Measurements from ENCODE around the gene MAGI1. TPM values are rescaled to one million over a fixed set of nuclear protein-coding genes. Genes with fewer than 3 reads are reported as not detected.
"Not testable (repeated sequence)": the region's sequence is repeated elsewhere in the genome, so short reads cannot be mapped to it uniquely, and the experiment has no call there.

Gene MAGI1
- total RNA-seq, 2 donors from 2014 or later: 37.5 to 51.6 TPM

DNA sequence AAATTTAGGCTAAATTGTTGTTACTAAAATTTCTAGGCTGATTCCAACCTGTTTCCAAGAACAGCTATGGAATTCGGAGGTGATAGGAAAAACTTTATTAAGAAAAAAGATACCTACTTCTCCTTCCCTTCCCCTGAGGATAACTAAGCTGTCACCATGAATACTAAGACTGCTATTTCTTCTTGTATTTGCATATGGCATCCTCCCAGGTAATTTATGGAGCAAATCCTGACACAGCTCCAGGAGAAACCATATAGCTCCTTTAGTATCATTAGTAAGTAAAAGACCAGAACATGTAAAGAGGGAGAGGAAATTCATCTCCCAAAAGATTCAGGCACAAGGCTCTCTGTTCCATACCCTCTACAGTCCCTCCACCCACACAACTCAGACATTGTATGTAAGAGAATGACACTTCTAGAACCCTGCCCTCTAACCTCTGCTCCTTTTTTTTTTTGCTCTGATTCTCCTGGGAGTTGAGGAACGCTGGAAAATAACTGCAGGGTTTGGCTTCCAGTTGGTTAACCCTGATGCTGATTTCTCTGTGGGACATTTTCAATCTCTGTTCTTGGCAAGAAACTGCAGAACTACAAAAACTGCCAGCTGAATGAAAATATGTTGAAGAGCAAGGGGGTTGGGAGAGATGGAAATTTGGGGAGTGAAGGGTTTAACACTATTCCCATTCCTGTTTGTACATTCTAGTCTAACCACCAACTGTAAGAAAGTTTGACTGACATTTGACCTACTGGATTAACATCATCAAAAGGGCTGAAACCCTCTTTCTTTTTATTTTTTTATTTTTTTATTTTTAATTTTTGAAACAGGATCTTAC lies 14.2 kb upstream of the MAGI1 start:
- H3K9me3 ChIP-seq: no peaks in the 10 kb centered on the region
- WGBS: 55% methylated on average over 2 of the region's 2 CpGs
- H3K27me3 ChIP-seq (replicated peaks; ENCODE audit: insufficient read depth): no peaks in the 10 kb centered on the region
- H3K27ac ChIP-seq: no peak overlapping the region
- H3K4me3 ChIP-seq: no peak overlapping the region
- H3K36me3 ChIP-seq: no peaks in the 10 kb centered on the region
- TF ChIP-seq POLR2A (IDR thresholded peaks at IDR 0.05) (no peak), CTCF (IDR thresholded peaks at IDR 0.05) (no peak), POLR2AphosphoS5 (IDR thresholded peaks at IDR 0.05) (no peak)
- intact Hi-C loops (cut with DNase I): no loop called here
- no peaks in the 10 kb centered on the region for H3K4me1 ChIP-seq (replicated peaks)
- DNase-seq (ENCODE audit: low spot score): no peak

DNA sequence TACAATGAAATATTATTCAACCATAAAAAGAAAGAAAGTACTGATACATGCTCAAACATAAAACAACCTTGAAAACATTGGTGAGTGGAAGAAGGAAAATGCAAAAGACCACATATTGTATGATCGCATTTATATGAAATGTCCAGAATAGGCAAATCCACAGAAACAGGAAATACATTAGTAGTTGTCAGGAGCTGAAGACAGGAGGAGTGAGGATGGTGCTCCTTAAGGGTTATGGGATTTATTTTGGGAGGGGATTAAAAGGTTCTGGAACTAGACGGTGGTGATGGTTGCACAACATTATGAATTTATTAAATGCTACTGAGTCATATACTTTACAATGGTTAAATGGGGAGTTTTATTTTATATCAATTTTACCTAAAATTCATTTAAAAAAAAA lies 12.1 kb upstream of the MAGI1 start:
- H3K4me3 ChIP-seq: no peak overlapping the region
- WGBS: 97% methylated on average over 2 of the region's 2 CpGs
- no peaks in the 10 kb centered on the region for H3K4me1 ChIP-seq (replicated peaks)
- DNase-seq (ENCODE audit: low spot score): no peak
- no peaks in the 10 kb centered on the region for H3K9me3 ChIP-seq
- no peak for TF ChIP-seq CTCF (IDR thresholded peaks at IDR 0.05)
- no peak for TF ChIP-seq POLR2A (IDR thresholded peaks at IDR 0.05)
- TF ChIP-seq POLR2AphosphoS5 (IDR thresholded peaks at IDR 0.05): no peak
- intact Hi-C loops (cut with DNase I): no loop called here
- no peaks in the 10 kb centered on the region for H3K27me3 ChIP-seq (replicated peaks; ENCODE audit: insufficient read depth)
- no peak overlapping the region for H3K27ac ChIP-seq
- no peaks in the 10 kb centered on the region for H3K36me3 ChIP-seq

DNA sequence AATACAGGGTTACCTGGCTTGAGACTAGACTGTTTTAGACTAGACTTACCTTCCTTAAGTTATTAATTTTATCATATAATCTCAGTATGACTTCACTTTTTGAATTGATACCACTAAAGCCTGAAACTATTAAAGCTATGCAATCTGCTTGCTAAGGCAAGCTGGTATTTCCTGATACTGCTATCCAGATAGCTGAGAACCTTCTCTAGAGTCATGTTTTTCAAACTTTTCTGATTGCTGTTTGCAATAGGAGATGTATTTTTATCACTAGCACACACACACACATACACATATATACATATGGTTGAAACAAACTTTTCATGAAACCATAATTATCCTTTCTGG lies 9.3 kb upstream of the MAGI1 start:
- Histone ChIP-seq H3K4me3 (no peak overlapping the region), H3K36me3 (no peaks in the 10 kb centered on the region), H3K27ac (no peak overlapping the region), H3K4me1 (replicated peaks) (no peaks in the 10 kb centered on the region), H3K27me3 (replicated peaks; ENCODE audit: insufficient read depth) (no peaks in the 10 kb centered on the region), H3K9me3 (no peaks in the 10 kb centered on the region)
- no peak for TF ChIP-seq POLR2AphosphoS5 (IDR thresholded peaks at IDR 0.05)
- TF ChIP-seq POLR2A (IDR thresholded peaks at IDR 0.05): no peak
- TF ChIP-seq CTCF (IDR thresholded peaks at IDR 0.05): no peak
- no peak for DNase-seq (ENCODE audit: low spot score)
- intact Hi-C loops (cut with DNase I): no loop called here

GRCh38 chr3:66047311-66048050 lies 8.8 kb upstream of the MAGI1 start:
- intact Hi-C loops (cut with DNase I): no loop called here
- TF ChIP-seq POLR2A (IDR thresholded peaks at IDR 0.05): no peak
- TF ChIP-seq POLR2AphosphoS5 (IDR thresholded peaks at IDR 0.05): no peak
- TF ChIP-seq CTCF (IDR thresholded peaks at IDR 0.05): no peak
- 28% methylated on average over 6 of the region's 6 CpGs for WGBS
- DNase-seq (ENCODE audit: low spot score): no peak
- H3K4me1 ChIP-seq (replicated peaks): no peaks in the 10 kb centered on the region
- H3K27ac ChIP-seq: no peak overlapping the region
- H3K4me3 ChIP-seq: no peak overlapping the region
- H3K9me3 ChIP-seq: no peaks in the 10 kb centered on the region
- H3K27me3 ChIP-seq (replicated peaks; ENCODE audit: insufficient read depth): no peaks in the 10 kb centered on the region
- no peaks in the 10 kb centered on the region for H3K36me3 ChIP-seq

GRCh38 chr3:66046321-66046720 lies 7.6 kb upstream of the MAGI1 start:
- H3K36me3 ChIP-seq; DNase-seq (ENCODE audit: low spot score); H3K27ac ChIP-seq; intact Hi-C loops (cut with DNase I); H3K9me3 ChIP-seq; H3K4me3 ChIP-seq; H3K4me1 ChIP-seq (replicated peaks); H3K27me3 ChIP-seq (replicated peaks; ENCODE audit: insufficient read depth): not testable (repeated sequence)
- 63% methylated on average over 2 of the region's 2 CpGs for WGBS

Measured in prostate gland (tissue), 2 donors.